ENCODE data around the gene LRCOL1.

Gene LRCOL1

GRCh38 chr12:132582582-132583410 is 27.6 kb downstream of the LRCOL1 start:
- no peak for DNase-seq (ENCODE audit: low read depth in 2 of 2)

- no peak for DNase-seq (ENCODE audit: low read depth in 2 of 2)
These were observed 28.3 kb downstream of the LRCOL1 start for GRCh38 chr12:132582058-132582420.

- DNase-seq (ENCODE audit: low read depth in 2 of 2): no peak
These were observed 28.9 kb downstream of the LRCOL1 start for GRCh38 chr12:132581348-132582057.

GRCh38 chr12:132580701-132581292 is 29.6 kb downstream of the LRCOL1 start:
- no peak for DNase-seq (ENCODE audit: low read depth in 2 of 2)

GRCh38 chr12:132579744-132580143 is 30.6 kb downstream of the LRCOL1 start:
- no peak for DNase-seq (ENCODE audit: low read depth in 2 of 2)

GRCh38 chr12:132578826-132579225 is 31.6 kb downstream of the LRCOL1 start:
- no peak for DNase-seq (ENCODE audit: low read depth in 2 of 2)

- no peak for DNase-seq (ENCODE audit: low read depth in 2 of 2)
These were observed 32.3 kb downstream of the LRCOL1 start for GRCh38 chr12:132578118-132578517.

- DNase-seq (ENCODE audit: low read depth in 2 of 2): no peak
These were observed 33.0 kb downstream of the LRCOL1 start for GRCh38 chr12:132577191-132577920.

GRCh38 chr12:132576701-132577100 is 33.7 kb downstream of the LRCOL1 start:
- DNase-seq (ENCODE audit: low read depth in 2 of 2): no peak

GRCh38 chr12:132575661-132576060 is 34.7 kb downstream of the LRCOL1 start:
- DNase-seq (ENCODE audit: low read depth in 2 of 2): no peak

GRCh38 chr12:132574271-132574996 is 35.9 kb downstream of the LRCOL1 start:
- no peak for DNase-seq (ENCODE audit: low read depth in 2 of 2)

- DNase-seq (ENCODE audit: low read depth in 2 of 2): no peak
These were observed 37.3 kb downstream of the LRCOL1 start for GRCh38 chr12:132572801-132573760.

GRCh38 chr12:132572106-132572505 is 38.3 kb downstream of the LRCOL1 start:
- DNase-seq (ENCODE audit: low read depth in 2 of 2): no peak

GRCh38 chr12:132571598-132571997 is 38.8 kb downstream of the LRCOL1 start:
- DNase-seq (ENCODE audit: low read depth in 2 of 2): no peak

- no peak for DNase-seq (ENCODE audit: low read depth in 2 of 2)
These were observed 39.3 kb downstream of the LRCOL1 start for GRCh38 chr12:132571051-132571450.

GRCh38 chr12:132570635-132571034 is 39.7 kb downstream of the LRCOL1 start:
- DNase-seq (ENCODE audit: low read depth in 2 of 2): no peak

- no peak for DNase-seq (ENCODE audit: low read depth in 2 of 2)
These were observed 40.4 kb downstream of the LRCOL1 start for GRCh38 chr12:132569856-132570480.

- no peak for DNase-seq (ENCODE audit: low read depth in 2 of 2)
These were observed 41.4 kb downstream of the LRCOL1 start for GRCh38 chr12:132568826-132569480.

GRCh38 chr12:132568301-132568700 is 42.1 kb downstream of the LRCOL1 start:
- DNase-seq (ENCODE audit: low read depth in 2 of 2): no peak
